KOPT-K1 (cell line): ENCODE results near the gene CELF5.

Source experiments
- H3K27ac ChIP-seq: fragments of 200-600 bp; sonication (generic); 2 replicates; pipeline ENCODE4 v1.5.1; 2016; ENCODE audit warnings: antibody characterized with exemption, mild to moderate bottlenecking, low read depth, low read length; ENCODE audit not compliant: poor library complexity, severe bottlenecking
- H3K36me3 ChIP-seq: fragments of 200-600 bp; sonication (generic); 2 replicates; pipeline ENCODE4 v1.5.1; 2017; ENCODE audit warnings: antibody characterized with exemption, mild to moderate bottlenecking, low read length, moderate library complexity; ENCODE audit not compliant: insufficient read depth
- H3K9me3 ChIP-seq: fragments of 200-600 bp; sonication (generic); 2 replicates; pipeline ENCODE4 v1.5.1; 2017; ENCODE audit warnings: antibody characterized with exemption, low read length, mild to moderate bottlenecking; ENCODE audit not compliant: insufficient read depth, poor library complexity, severe bottlenecking

The CELF5 gene

DNA sequence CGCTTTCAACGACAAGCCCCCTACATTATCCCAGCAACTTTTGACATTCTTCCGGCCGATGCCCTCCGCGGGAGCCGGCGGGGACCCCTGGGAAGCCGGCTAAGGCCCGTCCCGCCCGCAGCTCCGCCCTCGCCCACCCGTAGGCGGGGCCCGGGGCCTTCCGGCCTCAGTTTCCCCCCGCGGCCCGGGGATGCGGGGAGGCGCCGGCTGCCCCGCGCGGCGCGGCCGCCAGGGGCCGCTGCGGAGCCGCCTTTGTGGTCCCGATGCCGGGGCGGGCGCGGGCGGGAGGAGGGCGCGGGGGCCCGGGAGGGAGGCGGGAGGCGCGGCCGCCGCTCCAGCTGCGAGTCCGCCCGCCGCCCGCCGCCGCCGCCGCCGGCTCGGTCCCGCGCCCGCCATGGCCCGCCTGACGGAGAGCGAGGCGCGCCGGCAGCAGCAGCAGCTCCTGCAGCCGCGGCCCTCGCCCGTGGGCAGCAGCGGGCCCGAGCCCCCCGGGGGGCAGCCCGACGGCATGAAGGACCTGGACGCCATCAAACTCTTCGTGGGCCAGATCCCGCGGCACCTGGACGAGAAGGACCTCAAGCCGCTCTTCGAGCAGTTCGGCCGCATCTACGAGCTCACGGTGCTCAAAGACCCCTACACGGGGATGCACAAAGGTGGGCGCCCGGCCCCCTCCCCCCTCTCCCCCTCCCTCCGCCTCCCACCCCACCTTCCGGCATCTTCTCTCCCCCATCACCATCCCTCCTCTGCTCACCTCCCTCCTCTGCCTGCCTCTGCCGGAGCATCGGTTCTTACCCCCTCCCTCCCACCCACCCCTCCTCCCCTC, at the start of gene CELF5:
TSS of gene CELF5 (plus strand) at position 316 of the 823 bp plus-strand sequence. CDS start at position 395, 79 bp downstream.
- Histone ChIP-seq H3K36me3 (no peaks in the 10 kb centered on the region), H3K27ac (no peak within 1 kb of the TSS), H3K9me3 (no peaks in the 10 kb centered on the region)

DNA sequence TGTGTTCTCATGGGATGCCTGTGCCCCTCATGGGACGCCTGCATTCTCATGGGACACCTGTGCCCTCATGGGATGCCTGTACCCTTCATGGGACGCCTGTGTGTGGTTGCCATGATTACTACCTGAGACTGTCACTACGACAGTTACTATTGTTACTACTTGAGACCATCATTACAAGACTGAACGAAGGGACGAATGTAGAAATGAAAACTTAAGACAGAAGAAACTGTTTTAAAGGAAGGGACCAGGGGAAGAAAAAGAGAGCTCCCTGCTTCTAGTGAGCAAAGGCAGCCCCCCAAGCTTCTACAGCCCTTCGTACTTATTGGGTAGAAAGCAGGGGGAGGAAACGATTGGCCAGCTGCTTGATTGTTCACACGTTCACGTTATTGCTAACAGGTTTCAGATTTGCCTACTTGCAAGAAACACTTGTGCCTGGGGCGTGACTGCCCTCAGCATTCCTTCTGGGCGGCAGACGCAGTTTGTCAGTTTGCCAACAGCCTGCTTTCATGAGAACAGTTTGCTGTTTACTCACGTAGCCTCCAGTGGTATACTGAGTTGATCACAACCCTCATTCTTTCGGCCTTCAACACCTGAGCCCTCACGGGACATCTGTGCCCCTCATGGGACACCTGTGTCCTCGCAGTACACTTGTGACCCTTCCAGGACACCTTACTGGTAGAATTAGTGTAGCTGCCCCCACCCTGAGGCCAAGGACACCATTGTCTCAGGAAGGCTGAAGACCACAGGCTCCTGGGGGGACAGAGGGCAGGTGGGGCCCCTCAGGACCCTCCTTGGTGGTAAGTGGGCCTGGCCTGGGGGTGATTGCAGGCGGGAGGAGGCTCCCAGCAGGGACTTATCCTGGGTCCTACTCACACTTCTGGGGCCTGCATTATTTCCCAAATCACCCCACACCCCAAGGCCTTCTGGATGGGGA, 48.4 kb upstream of the CELF5 start:
- Histone ChIP-seq H3K36me3 (peaks cover 20% of the 10 kb centered on the region; the same call in 1 of the 2 replicates), H3K27ac (peak overlapping the region; percentile 3), H3K9me3 (no peaks in the 10 kb centered on the region)

DNA sequence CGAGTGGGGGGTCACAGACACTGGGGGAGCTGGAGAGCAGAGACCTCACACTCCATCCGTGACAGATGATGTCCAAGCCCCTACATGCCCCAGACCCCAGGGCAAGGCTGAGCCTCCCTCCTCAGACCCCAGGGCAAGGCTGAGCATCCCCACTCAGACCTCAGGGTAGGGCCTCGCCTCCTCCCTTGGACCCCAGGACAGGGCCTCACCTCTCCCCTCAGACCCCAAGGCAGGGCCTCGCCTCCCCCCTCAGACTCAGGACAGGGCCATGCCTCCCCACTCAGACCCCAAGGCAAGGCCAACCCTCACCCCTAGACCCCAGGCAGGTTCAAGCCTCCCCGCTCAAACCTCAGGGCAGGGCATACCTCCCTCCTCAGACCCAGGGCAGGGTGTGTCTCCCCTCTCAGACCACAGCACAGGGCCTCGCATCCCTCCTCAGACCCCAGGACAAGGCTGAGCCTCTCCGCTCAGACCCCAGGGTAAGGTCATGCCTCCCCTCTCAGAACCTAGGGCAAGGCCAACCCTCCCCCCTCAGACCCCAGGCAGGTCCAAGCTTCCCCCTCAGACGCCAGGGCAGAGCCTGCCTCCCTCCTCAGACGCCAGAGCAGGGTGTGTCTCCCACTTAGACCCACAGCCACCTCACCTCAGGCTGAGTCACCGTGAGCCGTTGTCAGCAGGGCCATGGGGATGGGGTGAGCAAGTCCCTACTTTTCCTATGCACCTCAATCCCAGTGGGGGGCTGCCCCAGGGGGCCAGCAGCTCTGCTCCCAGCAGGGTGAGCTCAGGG, 47.6 kb upstream of the CELF5 start:
- Histone ChIP-seq H3K36me3 (peaks cover 13% of the 10 kb centered on the region), H3K27ac (peak overlapping the region; percentile 3), H3K9me3 (no peaks in the 10 kb centered on the region)

DNA sequence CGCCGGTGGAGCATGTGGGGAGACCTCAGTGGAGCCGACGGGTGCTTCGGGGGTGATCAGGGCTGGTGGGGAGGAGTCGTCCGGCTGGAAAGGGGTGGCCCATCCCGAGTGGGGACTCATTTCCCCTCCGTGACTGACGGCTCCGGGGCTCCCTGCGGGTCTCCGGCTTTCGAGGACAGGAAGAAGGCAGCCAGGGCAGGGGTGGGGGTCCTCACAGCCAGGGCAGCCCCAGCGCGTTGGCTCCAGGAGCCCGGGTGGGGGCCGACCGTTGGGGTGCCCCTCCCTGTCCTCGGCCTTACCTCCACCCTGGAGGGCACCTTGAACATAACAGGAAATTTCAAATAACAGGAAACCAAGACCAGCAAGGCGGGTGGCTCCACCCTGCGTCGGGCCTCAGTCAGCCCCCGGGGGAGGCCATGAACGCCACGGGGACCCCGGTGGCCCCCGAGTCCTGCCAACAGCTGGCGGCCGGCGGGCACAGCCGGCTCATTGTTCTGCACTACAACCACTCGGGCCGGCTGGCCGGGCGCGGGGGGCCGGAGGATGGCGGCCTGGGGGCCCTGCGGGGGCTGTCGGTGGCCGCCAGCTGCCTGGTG, 46.0 kb upstream of the CELF5 start, which contains the start of gene S1PR4:
TSS of gene S1PR4 (plus strand) at position 393 of the 596 bp plus-strand sequence. CDS start at position 417, 24 bp downstream.
- Histone ChIP-seq H3K27ac (peak within 1 kb of the TSS; percentile 100), H3K36me3 (peaks cover 5% of the 10 kb centered on the region)

DNA sequence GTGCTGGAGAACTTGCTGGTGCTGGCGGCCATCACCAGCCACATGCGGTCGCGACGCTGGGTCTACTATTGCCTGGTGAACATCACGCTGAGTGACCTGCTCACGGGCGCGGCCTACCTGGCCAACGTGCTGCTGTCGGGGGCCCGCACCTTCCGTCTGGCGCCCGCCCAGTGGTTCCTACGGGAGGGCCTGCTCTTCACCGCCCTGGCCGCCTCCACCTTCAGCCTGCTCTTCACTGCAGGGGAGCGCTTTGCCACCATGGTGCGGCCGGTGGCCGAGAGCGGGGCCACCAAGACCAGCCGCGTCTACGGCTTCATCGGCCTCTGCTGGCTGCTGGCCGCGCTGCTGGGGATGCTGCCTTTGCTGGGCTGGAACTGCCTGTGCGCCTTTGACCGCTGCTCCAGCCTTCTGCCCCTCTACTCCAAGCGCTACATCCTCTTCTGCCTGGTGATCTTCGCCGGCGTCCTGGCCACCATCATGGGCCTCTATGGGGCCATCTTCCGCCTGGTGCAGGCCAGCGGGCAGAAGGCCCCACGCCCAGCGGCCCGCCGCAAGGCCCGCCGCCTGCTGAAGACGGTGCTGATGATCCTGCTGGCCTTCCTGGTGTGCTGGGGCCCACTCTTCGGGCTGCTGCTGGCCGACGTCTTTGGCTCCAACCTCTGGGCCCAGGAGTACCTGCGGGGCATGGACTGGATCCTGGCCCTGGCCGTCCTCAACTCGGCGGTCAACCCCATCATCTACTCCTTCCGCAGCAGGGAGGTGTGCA, 45.3 kb upstream of the CELF5 start:
- H3K27ac ChIP-seq = peak overlapping the region; percentile 100
- no peaks in the 10 kb centered on the region for H3K9me3 ChIP-seq

More for the DNA sequence above, 46.0 kb upstream of the CELF5 start, which contains the start of gene S1PR4:
- H3K9me3 ChIP-seq = no peaks in the 10 kb centered on the region

DNA sequence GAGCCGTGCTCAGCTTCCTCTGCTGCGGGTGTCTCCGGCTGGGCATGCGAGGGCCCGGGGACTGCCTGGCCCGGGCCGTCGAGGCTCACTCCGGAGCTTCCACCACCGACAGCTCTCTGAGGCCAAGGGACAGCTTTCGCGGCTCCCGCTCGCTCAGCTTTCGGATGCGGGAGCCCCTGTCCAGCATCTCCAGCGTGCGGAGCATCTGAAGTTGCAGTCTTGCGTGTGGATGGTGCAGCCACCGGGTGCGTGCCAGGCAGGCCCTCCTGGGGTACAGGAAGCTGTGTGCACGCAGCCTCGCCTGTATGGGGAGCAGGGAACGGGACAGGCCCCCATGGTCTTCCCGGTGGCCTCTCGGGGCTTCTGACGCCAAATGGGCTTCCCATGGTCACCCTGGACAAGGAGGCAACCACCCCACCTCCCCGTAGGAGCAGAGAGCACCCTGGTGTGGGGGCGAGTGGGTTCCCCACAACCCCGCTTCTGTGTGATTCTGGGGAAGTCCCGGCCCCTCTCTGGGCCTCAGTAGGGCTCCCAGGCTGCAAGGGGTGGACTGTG, 44.6 kb upstream of the CELF5 start:
- no peaks in the 10 kb centered on the region for H3K9me3 ChIP-seq
- H3K27ac ChIP-seq = peak overlapping the region; percentile 100
- H3K36me3 ChIP-seq = peaks cover 15% of the 10 kb centered on the region

More for the DNA sequence above, 45.3 kb upstream of the CELF5 start:
- H3K36me3 ChIP-seq = peaks cover 10% of the 10 kb centered on the region

DNA sequence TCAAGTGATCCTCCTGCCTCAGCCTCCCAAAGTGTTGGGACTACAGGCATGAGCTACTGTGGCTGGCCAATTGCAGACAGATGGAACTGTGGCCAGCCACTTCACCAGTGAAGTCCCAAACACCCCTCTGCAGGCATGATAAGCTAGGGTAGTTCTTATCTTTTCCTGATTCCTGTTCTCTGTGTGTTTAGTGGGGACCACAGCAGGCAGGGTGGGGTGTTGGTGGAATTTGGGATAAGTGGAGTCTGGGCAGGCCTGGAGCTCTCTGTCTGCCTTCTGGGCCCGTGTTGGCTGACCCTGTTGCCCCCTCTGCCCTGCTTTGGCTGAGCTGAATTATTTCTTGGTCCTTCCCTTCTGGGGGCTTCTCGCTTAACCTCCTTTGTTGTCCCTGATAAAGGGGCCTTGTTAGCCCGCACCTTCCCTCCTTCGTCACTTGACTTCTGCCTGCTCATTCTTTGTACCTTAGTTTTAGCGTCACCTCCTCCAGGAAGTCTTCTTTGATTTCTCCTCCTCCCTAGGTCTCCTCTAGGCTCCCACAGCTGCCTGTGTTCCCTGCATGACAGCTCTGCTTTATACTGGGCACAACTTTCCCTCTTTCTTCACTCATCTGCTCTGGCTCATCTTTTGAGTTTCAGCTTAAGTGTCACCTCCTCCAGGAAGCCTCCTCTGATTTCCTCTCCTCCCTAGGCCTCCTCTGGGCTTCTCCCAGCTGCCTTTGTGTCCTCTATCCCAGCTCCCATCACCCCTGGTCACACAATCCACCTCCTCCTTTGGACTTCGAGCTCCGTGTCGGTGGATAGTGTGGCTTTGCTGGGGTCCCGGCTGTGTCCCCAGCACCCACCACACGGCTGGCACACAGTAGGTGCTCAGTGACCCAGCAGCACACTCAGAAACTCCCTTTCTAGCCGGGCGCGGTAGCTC, 40.5 kb upstream of the CELF5 start:
- H3K36me3 ChIP-seq = peaks cover 25% of the 10 kb centered on the region
- H3K9me3 ChIP-seq = no peaks in the 10 kb centered on the region
- H3K27ac ChIP-seq = peak overlapping the region; percentile 7

DNA sequence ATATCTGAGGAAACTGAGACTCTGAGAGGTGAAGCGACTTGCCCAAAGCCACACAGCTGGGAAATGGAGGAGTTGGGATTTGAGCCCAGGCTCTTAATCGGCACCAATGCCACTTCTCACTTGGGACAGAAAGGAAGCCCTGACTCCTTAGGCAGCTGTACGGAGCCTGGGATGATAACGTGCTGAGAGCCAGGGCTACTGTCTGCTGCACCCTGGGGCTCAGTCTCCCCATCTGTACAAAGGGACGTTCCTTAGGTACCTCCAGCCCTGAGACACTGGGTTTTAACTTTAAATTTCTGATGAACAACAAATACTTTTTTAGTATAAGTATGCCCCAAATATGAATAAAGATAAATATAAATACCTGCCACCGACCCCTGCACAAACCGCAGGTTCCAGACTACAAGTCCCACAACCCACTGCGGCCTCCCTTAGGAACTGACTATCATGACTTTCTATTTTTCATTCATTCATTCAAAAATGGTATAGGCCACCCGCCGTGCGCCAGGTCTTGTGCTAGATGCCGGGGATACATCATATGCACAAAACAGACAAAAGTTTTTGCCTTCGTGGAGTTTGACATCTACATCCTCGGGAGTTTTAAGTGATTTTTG, 39.5 kb upstream of the CELF5 start:
- peaks cover 34% of the 10 kb centered on the region for H3K36me3 ChIP-seq
- no peaks in the 10 kb centered on the region for H3K9me3 ChIP-seq
- H3K27ac ChIP-seq = peak overlapping the region; percentile 81

DNA sequence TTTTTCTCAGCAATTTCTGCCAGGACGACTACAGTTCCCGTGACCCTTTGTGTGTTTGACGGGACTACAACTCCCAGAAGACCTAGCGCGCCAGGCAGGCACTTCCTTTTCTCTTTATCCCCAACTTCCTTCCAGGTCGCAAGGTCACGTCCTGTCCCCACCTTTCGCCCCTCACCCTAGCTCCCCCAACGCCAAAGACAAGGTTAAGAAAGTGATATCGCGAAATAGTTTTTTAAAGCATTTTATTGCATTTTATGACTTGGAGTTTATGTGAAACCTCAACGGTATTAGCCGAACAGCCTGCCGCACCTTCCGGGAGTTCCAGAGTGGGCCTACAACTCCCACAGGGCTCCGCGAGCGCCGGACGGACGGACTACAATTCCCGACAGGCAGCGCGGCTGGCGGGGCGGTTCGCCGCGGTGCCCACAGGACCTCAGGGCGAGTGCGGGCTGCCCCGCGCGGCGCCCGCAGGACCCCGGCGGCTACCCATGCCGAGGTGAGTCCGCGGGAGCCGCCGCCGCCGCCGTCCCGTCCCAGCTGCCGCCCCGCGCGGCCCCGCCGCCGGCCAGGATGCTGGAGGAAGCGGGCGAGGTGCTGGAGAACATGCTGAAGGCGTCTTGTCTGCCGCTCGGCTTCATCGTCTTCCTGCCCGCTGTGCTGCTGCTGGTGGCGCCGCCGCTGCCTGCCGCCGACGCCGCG, 38.9 kb upstream of the CELF5 start, which contains the start of gene NCLN:
TSS of gene NCLN (plus strand) at position 470 of the 699 bp plus-strand sequence. CDS start at position 571, 101 bp downstream.
- H3K36me3 ChIP-seq = peaks cover 41% of the 10 kb centered on the region
- H3K27ac ChIP-seq = peak within 1 kb of the TSS; percentile 81
- no peaks in the 10 kb centered on the region for H3K9me3 ChIP-seq

DNA sequence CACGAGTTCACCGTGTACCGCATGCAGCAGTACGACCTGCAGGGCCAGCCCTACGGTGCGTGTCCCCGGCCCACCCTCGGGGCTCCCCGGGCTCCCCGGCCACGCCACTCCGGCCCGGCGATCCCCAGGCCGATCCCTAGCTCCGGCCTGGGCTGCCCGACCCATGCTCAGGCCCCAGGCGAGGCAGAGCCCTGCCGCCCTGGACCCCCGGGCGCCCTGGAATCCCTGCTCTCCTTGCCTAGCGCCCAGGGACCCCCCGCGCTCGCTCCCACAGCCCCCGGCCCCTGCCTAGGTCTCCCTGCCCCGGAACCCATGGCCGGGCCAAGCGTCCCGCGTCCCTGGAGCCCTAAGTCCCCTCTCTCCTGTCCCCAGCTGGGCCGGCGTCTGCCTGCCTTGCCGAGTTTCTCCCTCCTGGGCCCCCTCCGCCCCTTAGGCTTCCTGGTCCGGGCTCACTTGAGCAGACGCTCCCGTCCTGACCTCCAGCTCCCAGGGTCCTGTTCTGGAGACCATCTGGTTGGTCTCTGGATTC, 38.2 kb upstream of the CELF5 start:
- Histone ChIP-seq H3K27ac (peak overlapping the region; percentile 81), H3K36me3 (peaks cover 42% of the 10 kb centered on the region), H3K9me3 (no peaks in the 10 kb centered on the region)

DNA sequence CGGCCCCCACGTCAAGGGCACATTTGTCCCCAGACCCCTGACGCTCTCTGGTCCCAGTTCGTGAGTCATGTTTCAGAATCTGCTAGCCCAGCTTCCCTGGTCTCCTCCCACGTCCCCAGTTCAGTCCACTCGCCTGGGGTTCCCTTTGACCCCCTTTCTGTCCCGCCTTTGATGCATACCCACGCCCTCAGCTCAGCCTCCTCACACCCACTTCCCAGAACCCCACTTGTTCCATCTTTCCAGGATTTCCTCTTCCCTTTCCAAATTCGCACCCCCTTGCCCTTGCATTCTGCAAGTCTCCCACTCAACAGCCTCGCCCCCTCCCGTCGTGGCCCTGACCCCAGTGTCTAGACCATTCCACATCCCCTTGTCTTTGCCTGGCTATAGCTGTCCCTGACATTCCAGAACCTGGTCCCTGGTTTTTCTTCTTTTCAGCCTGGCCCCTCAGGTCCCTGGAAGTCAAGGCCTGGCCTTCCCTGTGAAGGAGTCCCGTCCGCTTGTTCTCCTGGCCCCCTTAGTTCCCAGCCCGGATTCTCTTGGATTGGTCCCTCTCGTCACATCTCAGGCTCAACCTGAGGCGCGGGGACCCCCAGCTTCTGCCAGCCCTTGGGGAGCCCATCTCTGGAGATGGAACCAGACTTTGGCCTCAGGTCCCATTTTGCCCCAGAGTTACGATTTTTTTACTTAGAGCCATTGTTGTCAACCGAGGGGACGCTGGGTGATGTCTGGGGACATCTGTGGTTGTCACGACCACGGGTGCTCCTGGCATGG, 37.4 kb upstream of the CELF5 start:
- peak overlapping the region; percentile 81 for H3K27ac ChIP-seq
- peaks cover 46% of the 10 kb centered on the region for H3K36me3 ChIP-seq
- H3K9me3 ChIP-seq = no peaks in the 10 kb centered on the region
